Measurements from ENCODE around the gene SET. TPM values are rescaled to one million over a fixed set of nuclear protein-coding genes. Genes with fewer than 3 reads are reported as not detected.

SET gene
- total RNA-seq, 1 experiment from 2014 or later: 1,129 TPM

GRCh38 chr9:128729302-128729701 lies 40.3 kb downstream of the SET start:
- DNase-seq (ENCODE audit: low spot score) (no peak), ATAC-seq (no peak)
- POLR2A ChIA-PET: no interaction called here
- H3K4me3 Mint-ChIP-seq: no peak overlapping the region
- peak overlapping the region; percentile 65 for H3K27ac Mint-ChIP-seq
- no peaks in the 10 kb centered on the region for H3K36me3 Mint-ChIP-seq
- H3K4me1 Mint-ChIP-seq: peaks cover 11% of the 10 kb centered on the region
- H3K27me3 Mint-ChIP-seq (ENCODE audit: low read depth): no peaks in the 10 kb centered on the region
- H3K9me3 Mint-ChIP-seq: no peaks in the 10 kb centered on the region
- TF ChIP-seq ARID4B (CRISPR knock-in tag; IDR thresholded peaks at IDR 0.05; ENCODE audit: borderline replicate concordance) (no peak), IRF2 (CRISPR knock-in tag; IDR thresholded peaks at IDR 0.05; ENCODE audit: borderline replicate concordance, low read depth) (no peak), PREB (CRISPR knock-in tag; IDR thresholded peaks at IDR 0.05; ENCODE audit: borderline replicate concordance) (no peak), HMGXB4 (CRISPR knock-in tag; IDR thresholded peaks at IDR 0.05) (no peak), TP53 (CRISPR knock-in tag; IDR thresholded peaks at IDR 0.05) (no peak), GABPB1 (CRISPR knock-in tag; IDR thresholded peaks at IDR 0.05) (no peak), ERG (CRISPR knock-in tag; IDR thresholded peaks at IDR 0.05) (no peak), ZNF281 (CRISPR knock-in tag; IDR thresholded peaks at IDR 0.05) (no peak), ZNF263 (CRISPR knock-in tag; IDR thresholded peaks at IDR 0.05; ENCODE audit: low read depth) (no peak), CREM (CRISPR knock-in tag; IDR thresholded peaks at IDR 0.05) (no peak), PRDM15 (CRISPR knock-in tag; IDR thresholded peaks at IDR 0.05) (no peak), ZNF512 (CRISPR knock-in tag; IDR thresholded peaks at IDR 0.05; ENCODE audit: borderline replicate concordance) (no peak), ATF2 (CRISPR knock-in tag; IDR thresholded peaks at IDR 0.05; ENCODE audit: borderline replicate concordance, low read depth) (no peak)
- CTCF ChIA-PET: interaction anchor here (0.7 to 1.1 kb wide), 3 partner anchors 9 to 12 kb away, joined by 3 to 4 read pairs (median 3); no protein-coding TSS in a partner anchor
